ENCODE results near the gene PCSK5.

PCSK5 gene

GRCh38 chr9:76396597-76396996 is 506.1 kb downstream of the PCSK5 start:
- no peak for DNase-seq (ENCODE audit: low read depth)

GRCh38 chr9:76399856-76400255 is 509.4 kb downstream of the PCSK5 start:
- no peak for DNase-seq (ENCODE audit: low read depth)

GRCh38 chr9:76400534-76401096 is 510.1 kb downstream of the PCSK5 start:
- no peak for DNase-seq (ENCODE audit: low read depth)

GRCh38 chr9:76401176-76401575 is 510.7 kb downstream of the PCSK5 start:
- DNase-seq (ENCODE audit: low read depth) = no peak

- peak; percentile 43 for DNase-seq (ENCODE audit: low read depth)
These were observed 511.3 kb downstream of the PCSK5 start for GRCh38 chr9:76401580-76402354.

GRCh38 chr9:76403352-76403751 is 512.9 kb downstream of the PCSK5 start:
- DNase-seq (ENCODE audit: low read depth) = peak; percentile 85

GRCh38 chr9:76404401-76404800 is 513.9 kb downstream of the PCSK5 start:
- no peak for DNase-seq (ENCODE audit: low read depth)

GRCh38 chr9:76405340-76405739 is 514.9 kb downstream of the PCSK5 start:
- DNase-seq (ENCODE audit: low read depth) = no peak

- DNase-seq (ENCODE audit: low read depth) = peak; percentile 6
These were observed 515.4 kb downstream of the PCSK5 start for GRCh38 chr9:76405868-76406267.

Measured in EH (cell line).